ENCODE measurements around the gene SLC49A3.
"Not testable (repeated sequence)": the region's sequence is repeated elsewhere in the genome, so short reads cannot be mapped to it uniquely, and the experiment has no call there.

Gene SLC49A3

DNA sequence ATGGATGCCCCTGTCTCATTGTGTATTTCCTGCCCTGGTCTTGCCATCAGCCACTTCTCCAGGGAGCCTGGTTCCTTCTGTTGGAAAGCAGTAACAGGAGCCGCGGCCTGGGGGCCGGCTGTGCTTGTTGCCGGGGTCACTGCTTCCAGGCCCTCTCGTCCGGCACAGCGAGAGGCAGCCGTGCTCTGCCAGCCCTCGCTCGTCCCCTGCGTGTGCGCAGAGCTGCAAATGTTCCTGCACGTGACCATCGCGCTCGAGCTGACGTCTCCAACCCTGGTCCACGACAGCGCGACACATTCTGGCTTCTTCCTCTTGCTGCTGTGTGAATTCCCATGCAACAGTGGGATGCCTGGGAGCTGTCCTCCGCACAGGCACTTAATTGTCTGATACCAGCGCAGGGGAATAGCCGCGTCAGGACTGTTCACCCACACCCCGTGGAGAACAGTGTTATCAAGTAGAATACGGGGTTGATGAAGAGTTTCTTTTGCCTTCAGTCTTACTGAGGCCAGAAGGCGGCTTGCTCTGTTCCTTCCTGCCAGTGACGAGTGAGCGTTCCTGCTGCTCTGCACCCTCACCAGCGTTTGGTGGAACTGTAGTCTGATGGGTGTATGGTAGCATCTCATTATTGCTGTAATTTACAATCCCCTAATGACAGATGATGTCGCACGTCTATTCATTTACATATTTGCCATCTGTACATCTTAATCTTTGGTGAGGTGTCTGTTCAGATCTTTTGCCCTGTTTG is 51.2 kb downstream of the SLC49A3 start:
- DNase-seq (ENCODE audit: low read depth), result no peak

DNA sequence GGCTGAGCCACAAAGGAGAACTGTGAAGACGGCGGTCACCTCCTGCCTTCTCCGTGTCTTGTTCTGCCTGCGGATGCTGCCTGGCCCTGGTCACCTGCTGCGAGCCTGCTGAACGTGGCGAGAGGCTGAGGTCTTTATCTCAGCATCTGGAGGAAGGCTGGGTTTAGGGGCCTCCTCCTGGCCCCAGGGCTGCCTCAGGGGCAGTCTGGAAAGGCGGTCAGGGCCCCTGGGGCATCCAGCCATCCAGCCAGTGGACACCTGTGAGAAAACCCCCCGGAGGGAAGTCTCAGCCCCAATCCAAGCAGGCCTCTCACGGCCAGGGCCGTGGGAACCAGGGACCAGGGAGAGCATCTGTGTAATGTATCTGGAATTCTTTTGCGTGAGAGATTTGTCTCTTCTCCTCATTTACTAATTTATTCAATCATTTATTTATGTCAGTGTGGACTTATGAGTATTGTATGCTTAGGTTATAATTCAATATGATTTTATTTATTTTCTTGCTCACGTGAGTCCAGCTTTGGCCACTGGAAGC is 52.3 kb downstream of the SLC49A3 start:
- TF ChIP-seq, protein P1, sequence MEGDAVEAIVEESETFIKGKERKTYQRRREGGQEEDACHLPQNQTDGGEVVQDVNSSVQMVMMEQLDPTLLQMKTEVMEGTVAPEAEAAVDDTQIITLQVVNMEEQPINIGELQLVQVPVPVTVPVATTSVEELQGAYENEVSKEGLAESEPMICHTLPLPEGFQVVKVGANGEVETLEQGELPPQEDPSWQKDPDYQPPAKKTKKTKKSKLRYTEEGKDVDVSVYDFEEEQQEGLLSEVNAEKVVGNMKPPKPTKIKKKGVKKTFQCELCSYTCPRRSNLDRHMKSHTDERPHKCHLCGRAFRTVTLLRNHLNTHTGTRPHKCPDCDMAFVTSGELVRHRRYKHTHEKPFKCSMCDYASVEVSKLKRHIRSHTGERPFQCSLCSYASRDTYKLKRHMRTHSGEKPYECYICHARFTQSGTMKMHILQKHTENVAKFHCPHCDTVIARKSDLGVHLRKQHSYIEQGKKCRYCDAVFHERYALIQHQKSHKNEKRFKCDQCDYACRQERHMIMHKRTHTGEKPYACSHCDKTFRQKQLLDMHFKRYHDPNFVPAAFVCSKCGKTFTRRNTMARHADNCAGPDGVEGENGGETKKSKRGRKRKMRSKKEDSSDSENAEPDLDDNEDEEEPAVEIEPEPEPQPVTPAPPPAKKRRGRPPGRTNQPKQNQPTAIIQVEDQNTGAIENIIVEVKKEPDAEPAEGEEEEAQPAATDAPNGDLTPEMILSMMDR (conservative IDR thresholded peaks at IDR 0.05; ENCODE audit: control insufficient read depth, insufficient read depth, low read depth, low read length), result no peak
- no peak for DNase-seq (ENCODE audit: low read depth)

More for the DNA sequence above, 51.2 kb downstream of the SLC49A3 start:
- no peak overlapping the region for H3K4me3 ChIP-seq (ENCODE audit: control insufficient read depth, low read depth, low read length)
- TF ChIP-seq, protein P1 (conservative IDR thresholded peaks at IDR 0.05; ENCODE audit: control insufficient read depth, insufficient read depth, low read depth, low read length), result no peak

DNA sequence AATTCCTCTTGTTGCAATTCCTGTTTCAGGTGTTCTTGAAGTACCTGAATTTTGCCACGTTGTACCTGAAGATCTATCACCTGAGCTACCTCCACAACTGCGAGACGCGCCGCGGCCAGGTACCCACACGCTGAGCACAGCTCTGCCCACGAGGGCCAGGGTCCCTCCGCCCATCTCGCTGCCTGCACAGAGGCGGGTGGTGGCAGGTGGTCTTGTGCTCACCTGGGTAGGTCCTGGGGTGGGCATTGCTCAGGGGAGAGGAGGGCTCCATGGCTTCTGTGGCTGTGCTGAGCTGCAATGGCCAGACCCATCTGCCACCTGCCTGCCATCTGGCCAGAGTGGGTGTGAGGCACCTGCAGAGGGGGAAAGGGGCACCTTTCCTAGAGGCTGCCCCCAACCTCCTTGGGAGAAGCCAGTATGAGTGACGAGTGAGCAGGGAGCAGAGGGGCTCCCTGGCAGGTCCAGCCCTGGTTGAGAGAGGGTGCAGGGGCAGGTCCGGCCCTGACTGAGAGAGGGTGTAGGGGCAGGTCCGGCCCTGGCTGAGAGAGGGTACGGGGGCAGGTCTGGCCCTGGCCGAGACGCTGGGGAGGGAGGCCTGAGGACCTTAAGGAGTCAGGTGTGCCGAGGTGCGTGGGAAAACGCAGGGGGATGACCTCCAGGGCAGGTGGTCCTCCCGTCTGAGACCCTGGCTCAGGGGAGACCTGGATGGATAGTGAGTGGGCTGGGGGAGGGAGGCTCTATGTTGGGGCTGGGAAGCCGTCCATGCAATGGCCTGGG is 52.9 kb downstream of the SLC49A3 start:
- DNase-seq (ENCODE audit: low read depth), result no peak
- TF ChIP-seq, protein P1 (conservative IDR thresholded peaks at IDR 0.05; ENCODE audit: control insufficient read depth, insufficient read depth, low read depth, low read length), result no peak
- H3K4me3 ChIP-seq (ENCODE audit: control insufficient read depth, low read depth, low read length), result no peak overlapping the region

More for the DNA sequence above, 52.3 kb downstream of the SLC49A3 start:
- H3K4me3 ChIP-seq (ENCODE audit: control insufficient read depth, low read depth, low read length), result no peak overlapping the region

DNA sequence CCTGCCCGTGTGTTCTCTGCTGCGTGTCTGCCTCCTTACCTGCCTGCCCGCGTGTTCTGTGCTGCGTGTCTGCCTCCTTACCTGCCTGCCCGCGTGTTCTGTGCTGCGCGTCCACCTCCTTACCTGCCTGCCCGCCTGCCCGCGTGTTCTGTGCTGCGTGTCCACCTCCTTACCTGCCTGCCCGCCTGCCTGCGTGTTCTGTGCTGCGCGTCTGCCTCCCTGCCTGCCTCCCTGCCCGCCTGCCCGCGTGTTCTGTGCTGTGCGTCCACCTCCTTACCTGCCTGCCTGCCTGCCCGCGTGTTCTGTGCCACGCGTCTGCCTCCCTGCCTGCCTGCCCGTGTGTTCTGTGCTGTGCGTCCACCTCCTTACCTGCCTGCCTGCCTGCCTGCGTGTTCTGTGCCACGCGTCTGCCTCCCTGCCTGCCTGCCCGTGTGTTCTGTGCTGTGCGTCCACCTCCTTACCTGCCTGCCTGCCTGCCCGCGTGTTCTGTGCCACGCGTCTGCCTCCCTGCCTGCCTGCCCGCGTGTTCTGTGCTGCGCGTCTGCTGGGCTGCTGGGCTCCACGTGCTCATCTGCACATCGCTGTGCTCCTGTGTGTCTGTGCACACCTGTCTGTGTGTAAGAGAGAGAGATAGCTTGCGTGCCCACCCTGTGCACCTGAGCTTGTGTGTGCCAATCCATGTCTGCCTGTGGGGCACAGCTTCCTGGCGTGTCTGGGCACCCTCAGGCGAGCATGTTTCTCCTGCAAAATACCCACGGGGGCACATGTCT is 53.7 kb downstream of the SLC49A3 start:
- not testable (repeated sequence) for H3K4me3 ChIP-seq (ENCODE audit: control insufficient read depth, low read depth, low read length); DNase-seq (ENCODE audit: low read depth)

DNA sequence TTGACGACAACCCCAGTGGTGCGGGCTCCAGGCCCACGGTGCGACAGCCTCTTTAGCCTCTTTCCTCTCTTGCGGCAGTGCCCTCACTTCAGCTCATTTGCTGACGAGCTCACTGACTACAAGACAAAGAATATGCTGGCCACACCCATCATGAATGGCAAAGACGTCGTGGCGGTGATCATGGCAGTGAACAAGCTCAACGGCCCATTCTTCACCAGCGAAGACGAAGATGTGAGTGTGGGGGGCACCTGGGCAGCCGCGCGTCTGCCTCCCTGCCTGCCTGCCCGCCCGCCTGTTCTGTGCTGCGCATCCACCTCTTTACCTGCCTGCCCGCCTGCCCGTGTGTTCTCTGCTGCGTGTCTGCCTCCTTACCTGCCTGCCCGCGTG is 54.4 kb downstream of the SLC49A3 start:
- no peak overlapping the region for H3K4me3 ChIP-seq (ENCODE audit: control insufficient read depth, low read depth, low read length)
- TF ChIP-seq, protein P1 (conservative IDR thresholded peaks at IDR 0.05; ENCODE audit: control insufficient read depth, insufficient read depth, low read depth, low read length), result no peak
- DNase-seq (ENCODE audit: low read depth), result no peak

DNA sequence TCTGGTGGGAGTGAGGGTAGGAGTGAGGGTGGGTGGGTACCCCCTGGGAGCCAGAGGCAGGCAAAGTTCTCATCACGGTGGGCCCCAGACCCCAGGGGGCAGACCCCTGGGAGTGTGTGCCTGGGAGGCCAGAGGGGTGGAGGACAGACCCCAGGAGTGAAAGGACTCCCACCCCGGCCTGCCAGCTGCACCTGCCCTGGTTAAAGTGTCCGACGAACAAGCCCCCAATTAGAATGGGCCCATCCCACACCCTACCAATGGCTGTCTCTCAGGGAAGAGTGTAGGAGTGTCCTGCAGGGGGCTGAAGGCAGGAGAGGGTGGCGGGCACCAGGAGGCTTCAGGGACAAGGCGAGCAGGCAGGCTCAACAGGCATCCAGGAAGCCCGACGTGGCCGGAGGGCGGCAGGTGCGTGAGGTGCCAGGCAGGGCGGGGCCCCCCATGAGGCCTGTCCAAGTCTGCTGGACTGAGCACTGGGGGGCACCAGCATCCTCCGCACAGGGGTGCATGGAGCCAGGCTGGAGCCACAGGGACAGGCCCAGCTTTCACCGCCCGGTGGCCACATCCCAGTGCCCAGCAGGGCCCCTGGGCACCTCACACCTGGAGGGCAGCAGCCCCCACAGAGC is 54.9 kb downstream of the SLC49A3 start:
- H3K4me3 ChIP-seq (ENCODE audit: control insufficient read depth, low read depth, low read length), result no peak overlapping the region
- TF ChIP-seq, protein P1 (conservative IDR thresholded peaks at IDR 0.05; ENCODE audit: control insufficient read depth, insufficient read depth, low read depth, low read length), result no peak
- no peak for DNase-seq (ENCODE audit: low read depth)
